Measurements from ENCODE around the gene STK35. TPM values are rescaled to one million over a fixed set of nuclear protein-coding genes. Genes with fewer than 3 reads are reported as not detected.
A peak's percentile ranks its signal among the peaks of the same experiment; 100 is the strongest.

The STK35 gene
- total and polyA plus RNA-seq, 5 experiments from 2014 or later: 4.5 to 18.3 (median 5.9) TPM

DNA sequence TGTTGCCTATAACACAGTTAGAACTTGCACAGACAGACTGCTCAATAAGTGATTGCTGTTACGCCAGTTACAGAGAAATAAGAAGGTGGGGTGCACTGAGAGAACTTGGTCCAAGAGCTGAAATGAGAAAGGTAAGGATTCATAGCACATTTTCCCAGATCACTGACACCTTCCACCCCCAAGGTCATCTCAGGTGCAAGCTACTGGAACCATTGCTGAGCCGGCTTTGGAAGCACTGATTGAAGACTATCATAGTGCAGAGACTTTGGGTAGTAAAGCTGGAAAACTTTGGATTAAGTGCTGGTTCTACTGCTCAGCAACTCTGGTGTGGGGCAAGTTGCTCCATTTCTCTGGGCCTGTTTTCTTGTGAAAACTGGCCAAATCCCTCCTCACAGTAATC, 38.1 kb downstream of the STK35 start:
- Mint-ChIP-seq H3K27me3 (no peaks in the 10 kb centered on the region), H3K36me3 (peaks cover 0 to 30% (median 4%) of the 10 kb centered on the region in 3 donors), H3K4me3 (no peak overlapping the region), H3K27ac (peak overlapping the region in 1 of 10 donors; percentile 59), H3K9me3 (no peaks in the 10 kb centered on the region), H3K4me1 (peaks cover 10 to 34% (median 22%) of the 10 kb centered on the region in 4 donors)
- ATAC-seq (no peak), DNase-seq (no peak)
- POLR2A ChIA-PET: no interaction called here

DNA sequence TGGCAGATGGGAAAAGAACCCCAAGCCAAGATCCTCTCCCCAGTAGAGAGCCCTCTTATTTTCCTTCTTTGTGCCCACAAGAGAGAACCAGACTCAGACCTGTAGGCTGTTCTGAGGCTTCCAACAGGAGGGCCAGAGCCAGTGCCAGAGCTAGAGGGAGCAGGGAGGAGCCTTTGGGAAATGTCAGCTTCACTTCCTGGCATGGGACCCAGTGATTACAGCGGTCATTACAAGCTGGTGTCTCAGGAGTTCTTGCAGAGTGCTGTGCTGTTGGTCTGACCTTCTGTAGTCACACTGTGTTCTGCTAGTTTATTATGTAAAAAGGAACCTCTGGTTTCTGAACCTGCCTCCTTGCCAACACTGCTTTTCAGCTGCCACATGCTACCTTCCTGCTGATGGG, 38.9 kb downstream of the STK35 start:
- DNase-seq: no peak
- POLR2A ChIA-PET: no interaction called here
- Mint-ChIP-seq H3K36me3 (peaks cover 0 to 34% (median 6%) of the 10 kb centered on the region in 3 donors), H3K4me3 (no peak overlapping the region), H3K27me3 (no peaks in the 10 kb centered on the region), H3K27ac (no peak overlapping the region), H3K4me1 (peaks cover 10 to 27% (median 22%) of the 10 kb centered on the region in 4 donors), H3K9me3 (no peaks in the 10 kb centered on the region)
- ATAC-seq: no peak

DNA sequence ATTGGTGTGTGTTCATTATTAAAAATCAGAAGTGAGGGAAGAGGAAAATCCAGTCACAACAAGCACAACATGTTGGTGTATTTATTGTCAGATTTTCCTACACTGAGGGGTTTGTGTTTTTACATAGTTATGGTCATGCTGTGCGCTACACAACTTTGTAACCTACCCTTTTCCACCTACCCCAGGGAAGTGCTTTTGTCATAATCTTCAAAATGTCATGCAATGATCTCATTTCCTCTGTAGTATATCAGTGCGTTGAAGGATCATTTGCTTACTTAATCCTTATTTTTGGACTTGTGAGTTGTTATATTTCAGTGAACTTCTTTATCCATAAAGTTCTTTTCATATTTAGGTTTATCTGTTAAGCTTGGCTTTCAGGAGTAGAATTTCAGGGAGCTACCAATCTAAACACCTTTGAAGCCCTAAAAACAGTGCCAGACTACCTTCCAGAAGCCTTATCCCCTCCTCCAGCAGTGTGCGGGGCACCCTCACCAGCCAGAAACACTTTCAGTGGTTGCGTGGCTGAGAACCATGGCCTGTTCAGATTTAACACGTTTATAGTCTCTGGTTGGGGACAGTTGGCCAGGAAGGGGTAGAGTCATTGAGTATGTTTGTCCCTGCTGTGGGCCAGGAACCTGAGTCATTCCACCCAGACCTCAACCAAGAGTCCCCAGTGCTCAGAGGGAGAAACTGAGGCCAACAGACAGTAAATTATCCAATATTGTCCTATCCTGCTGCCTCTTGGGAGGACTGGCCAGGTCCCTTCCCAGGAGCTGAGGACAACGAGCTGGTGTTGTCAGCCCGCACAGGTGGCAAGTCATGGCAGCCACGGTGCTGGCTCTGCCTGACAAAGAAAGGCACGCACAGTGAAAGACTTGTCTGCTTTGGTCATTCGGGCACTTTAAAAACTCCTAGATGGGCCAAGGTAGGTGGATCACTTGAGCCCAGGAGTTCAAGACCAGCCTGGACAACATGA, 40.3 kb downstream of the STK35 start:
- ATAC-seq: no peak
- DNase-seq: no peak
- Mint-ChIP-seq H3K9me3 (no peaks in the 10 kb centered on the region), H3K4me3 (no peak overlapping the region), H3K4me1 (peaks cover 5 to 20% (median 16%) of the 10 kb centered on the region in 4 donors), H3K27me3 (no peaks in the 10 kb centered on the region), H3K36me3 (peaks cover 0 to 44% (median 13%) of the 10 kb centered on the region in 3 donors), H3K27ac (peak overlapping the region in 1 of 10 donors; percentile 57)
- POLR2A ChIA-PET: interaction anchor here (0.7 kb wide), 1 partner anchor 318 kb away, joined by 3 read pairs; no protein-coding TSS in a partner anchor

DNA sequence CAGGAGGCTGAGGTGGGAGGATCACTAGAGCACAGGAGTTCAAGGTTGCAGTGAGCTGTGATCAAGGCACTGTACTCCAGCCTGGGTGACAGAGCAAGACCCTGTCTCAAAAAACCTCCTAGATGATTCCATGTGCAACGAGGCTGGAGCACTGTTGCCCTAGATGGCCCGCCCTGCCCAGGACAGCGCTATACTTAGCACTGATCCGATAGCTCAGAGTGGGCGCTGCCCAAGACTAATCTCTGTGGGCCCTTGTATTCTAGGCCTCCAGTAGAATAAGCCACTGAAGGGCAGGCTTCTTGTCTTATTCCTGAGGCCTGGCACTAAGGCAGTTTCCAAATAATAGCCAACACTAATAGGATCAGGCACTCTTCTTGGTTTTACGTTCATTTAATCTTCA, 41.0 kb downstream of the STK35 start:
- POLR2A ChIA-PET: interaction anchor here (0.6 kb wide), 1 partner anchor 33 kb away, joined by 3 read pairs; no protein-coding TSS in a partner anchor
- H3K27me3 Mint-ChIP-seq: no peaks in the 10 kb centered on the region
- H3K4me1 Mint-ChIP-seq: peaks cover under 1 to 15% (median 13%) of the 10 kb centered on the region in 4 donors
- no peak overlapping the region for H3K4me3 Mint-ChIP-seq
- no peak for DNase-seq
- no peak for ATAC-seq
- no peaks in the 10 kb centered on the region for H3K9me3 Mint-ChIP-seq
- H3K36me3 Mint-ChIP-seq: peaks cover 0 to 40% (median 13%) of the 10 kb centered on the region in 3 donors
- peak overlapping the region in 1 of 10 donors; percentile 57 for H3K27ac Mint-ChIP-seq

DNA sequence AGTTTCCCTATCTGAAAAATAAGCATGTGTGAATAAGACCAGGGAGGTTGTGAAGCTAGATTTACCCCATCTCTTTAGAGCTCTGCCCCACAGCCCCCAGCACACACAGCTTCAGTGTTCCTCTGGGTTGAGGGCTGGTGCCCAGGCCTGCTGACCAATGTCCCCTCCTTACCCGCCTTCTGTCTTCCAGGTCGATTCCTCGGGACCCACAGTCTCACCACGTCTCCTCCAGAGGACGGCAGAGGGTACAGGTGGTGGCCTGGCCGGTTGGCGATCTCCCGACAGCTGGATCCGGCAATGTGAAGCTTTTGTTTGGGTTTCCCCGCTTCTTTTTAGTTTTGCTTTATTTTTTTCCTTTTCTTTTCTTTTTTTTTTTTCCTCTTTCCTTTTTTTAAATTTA, 42.0 kb downstream of the STK35 start:
- H3K4me1 Mint-ChIP-seq: peaks cover 0 to 15% (median 11%) of the 10 kb centered on the region in 4 donors
- H3K27ac Mint-ChIP-seq: peak overlapping the region in 1 of 10 donors; percentile 66
- no peaks in the 10 kb centered on the region for H3K27me3 Mint-ChIP-seq
- ATAC-seq (no peak), DNase-seq (no peak)
- no peaks in the 10 kb centered on the region for H3K9me3 Mint-ChIP-seq
- peaks cover 0 to 46% (median 14%) of the 10 kb centered on the region in 3 donors for H3K36me3 Mint-ChIP-seq
- POLR2A ChIA-PET: interaction anchor here (0.7 kb wide), 1 partner anchor 35 kb away, joined by 4 read pairs; no protein-coding TSS in a partner anchor
- no peak overlapping the region for H3K4me3 Mint-ChIP-seq

DNA sequence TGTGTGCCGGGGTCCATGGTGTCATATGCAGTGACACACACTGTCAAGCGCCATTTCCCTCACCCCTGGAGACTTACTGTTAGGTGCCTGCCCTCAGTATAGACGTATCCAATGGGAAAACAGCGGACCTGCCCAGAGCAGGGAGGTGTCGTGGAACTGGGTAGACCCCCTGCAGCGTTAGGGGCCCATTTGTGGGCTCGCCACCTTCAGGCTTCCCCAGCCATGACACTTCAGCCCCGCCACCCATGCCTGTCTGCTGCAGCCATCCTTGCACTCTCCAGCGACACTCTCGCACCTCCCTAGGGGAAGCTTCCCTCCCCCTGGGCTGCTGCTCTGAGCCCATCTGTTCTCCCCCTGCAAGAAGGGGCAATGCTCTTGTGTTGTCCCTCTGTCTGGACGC, 43.2 kb downstream of the STK35 start:
- no peak for ATAC-seq
- Mint-ChIP-seq H3K4me3 (no peak overlapping the region), H3K27ac (no peak overlapping the region), H3K27me3 (no peaks in the 10 kb centered on the region), H3K4me1 (peaks cover 0 to 11% (median 2%) of the 10 kb centered on the region in 4 donors), H3K36me3 (peaks cover 0 to 55% (median 14%) of the 10 kb centered on the region in 3 donors), H3K9me3 (no peaks in the 10 kb centered on the region)
- POLR2A ChIA-PET: no interaction called here
- no peak for DNase-seq

DNA sequence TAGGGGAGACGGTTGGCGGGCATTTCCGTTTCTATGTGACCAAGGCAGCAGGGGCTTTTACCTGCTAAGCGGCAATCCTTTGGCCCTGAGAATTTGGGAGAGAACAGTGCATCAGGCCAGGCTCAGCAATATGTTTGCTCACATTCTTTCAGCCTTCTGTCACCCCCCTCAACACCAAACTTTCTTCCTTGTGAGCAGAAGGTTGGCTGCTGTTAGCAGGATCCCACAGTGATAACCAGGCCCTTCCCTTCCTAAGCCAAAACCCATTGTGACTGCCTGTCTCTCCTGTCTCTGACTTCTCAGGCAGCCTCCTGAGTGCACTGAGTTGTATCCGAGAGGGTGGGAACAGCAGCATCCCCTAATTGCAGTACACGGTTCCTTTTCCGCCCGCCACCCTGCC, 43.7 kb downstream of the STK35 start:
- Mint-ChIP-seq H3K9me3 (no peaks in the 10 kb centered on the region), H3K4me1 (peaks cover 0 to 11% (median 0%) of the 10 kb centered on the region in 4 donors), H3K4me3 (no peak overlapping the region), H3K27me3 (no peaks in the 10 kb centered on the region), H3K27ac (peak overlapping the region in 1 of 10 donors; percentile 17), H3K36me3 (peaks cover 0 to 55% (median 14%) of the 10 kb centered on the region in 3 donors)
- DNase-seq (no peak), ATAC-seq (no peak)
- POLR2A ChIA-PET: no interaction called here

DNA sequence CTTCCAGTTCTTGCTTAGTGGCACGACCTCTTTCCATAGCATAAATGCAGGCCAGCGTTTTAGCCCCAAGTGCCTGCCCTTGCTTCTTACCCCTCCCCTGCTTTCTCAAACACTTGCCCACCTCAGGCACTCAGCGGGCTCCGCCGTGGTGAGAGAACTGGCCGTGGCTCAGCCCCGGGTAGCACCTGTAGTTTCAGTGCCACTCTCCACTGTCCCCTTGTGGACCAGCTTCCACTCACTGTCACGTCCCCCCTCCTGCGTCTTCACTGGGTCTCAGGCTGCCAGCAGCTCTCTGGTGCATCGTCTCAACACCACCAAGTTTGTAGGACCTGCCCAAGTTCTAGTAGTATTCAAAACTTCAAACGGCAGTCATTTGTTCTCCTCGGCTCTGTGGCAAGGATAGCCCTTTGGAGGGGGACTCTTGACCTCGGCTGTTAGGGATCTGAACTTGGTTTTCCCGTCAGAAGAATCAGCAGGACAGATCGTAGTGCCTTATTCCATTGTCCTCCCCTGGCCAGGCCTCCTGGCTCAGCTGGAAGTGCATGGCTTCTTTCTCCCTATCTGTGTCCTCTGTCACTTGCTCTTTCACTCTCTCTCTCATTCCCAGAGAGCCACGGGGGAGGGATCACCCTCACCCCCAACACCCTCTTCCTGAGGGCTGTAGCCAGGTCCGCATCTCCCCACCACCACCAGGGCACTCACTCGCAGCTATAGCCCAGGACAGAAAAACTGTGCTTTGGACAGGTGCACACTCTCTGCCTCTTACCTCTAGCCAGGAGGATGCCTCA, 44.6 kb downstream of the STK35 start:
- ATAC-seq (no peak), DNase-seq (no peak)
- H3K4me3 Mint-ChIP-seq: no peak overlapping the region
- H3K4me1 Mint-ChIP-seq: peaks cover 0 to 9% (median 0%) of the 10 kb centered on the region in 4 donors
- H3K36me3 Mint-ChIP-seq: peaks cover 0 to 50% (median 14%) of the 10 kb centered on the region in 3 donors
- no peaks in the 10 kb centered on the region for H3K9me3 Mint-ChIP-seq
- peak overlapping the region in 3 of 10 donors; percentile 59 to 85 (median 69) for H3K27ac Mint-ChIP-seq
- POLR2A ChIA-PET: no interaction called here
- no peaks in the 10 kb centered on the region for H3K27me3 Mint-ChIP-seq

DNA sequence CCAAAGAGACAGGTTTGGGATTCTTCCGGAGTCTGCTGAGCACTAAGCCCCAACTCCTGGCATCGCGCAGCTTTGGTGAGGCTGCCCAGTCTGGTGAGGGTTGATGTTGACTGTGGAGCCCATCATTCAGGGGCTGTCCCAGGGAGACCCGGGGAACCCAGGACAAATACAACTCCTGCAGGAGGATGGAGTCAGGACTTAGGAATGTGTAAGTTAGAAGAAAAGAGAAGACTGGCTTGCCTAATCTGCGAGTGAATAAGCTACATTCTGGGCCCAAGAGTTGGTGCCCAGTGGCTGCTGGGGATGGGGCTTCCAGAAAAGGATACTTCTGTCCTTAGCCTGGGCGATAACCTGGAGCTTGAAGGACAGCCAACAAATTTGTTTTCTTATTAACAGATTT, 47.9 kb downstream of the STK35 start:
- POLR2A ChIA-PET: no interaction called here
- no peak for ATAC-seq
- no peaks in the 10 kb centered on the region for H3K9me3 Mint-ChIP-seq

DNA sequence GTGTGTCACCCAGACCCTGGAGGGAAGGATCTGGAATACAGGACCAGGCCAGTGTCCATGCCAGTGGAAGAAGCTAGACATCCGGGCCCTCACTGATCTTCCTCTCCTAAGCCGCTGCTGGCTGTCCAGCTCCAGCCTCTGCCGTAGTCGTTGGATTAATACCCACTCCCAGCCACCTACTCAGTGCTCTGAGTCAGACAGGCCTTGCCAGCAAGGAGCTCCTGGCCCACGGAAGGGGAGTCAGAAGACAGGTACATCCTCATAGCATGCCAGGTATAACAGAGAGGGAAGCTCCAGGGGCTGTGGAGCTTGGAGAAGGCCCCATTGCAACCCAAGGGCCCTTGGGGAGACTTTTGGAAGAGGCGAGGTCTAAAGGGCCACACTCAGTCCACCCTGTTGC, 49.0 kb downstream of the STK35 start:
- Mint-ChIP-seq H3K27ac (no peak overlapping the region), H3K36me3 (peaks cover 0 to 32% (median 8%) of the 10 kb centered on the region in 3 donors), H3K4me1 (peaks cover 0 to 7% (median 0%) of the 10 kb centered on the region in 4 donors), H3K9me3 (no peaks in the 10 kb centered on the region), H3K27me3 (no peaks in the 10 kb centered on the region), H3K4me3 (no peak overlapping the region)
- DNase-seq: no peak
- ATAC-seq: no peak
- POLR2A ChIA-PET: no interaction called here

More for the DNA sequence above, 47.9 kb downstream of the STK35 start:
- Mint-ChIP-seq H3K27ac (peak overlapping the region in 1 of 10 donors; percentile 25), H3K4me1 (peaks cover 0 to 7% (median 0%) of the 10 kb centered on the region in 4 donors), H3K27me3 (no peaks in the 10 kb centered on the region), H3K4me3 (no peak overlapping the region), H3K36me3 (peaks cover 0 to 39% (median 10%) of the 10 kb centered on the region in 3 donors)
- DNase-seq: no peak

DNA sequence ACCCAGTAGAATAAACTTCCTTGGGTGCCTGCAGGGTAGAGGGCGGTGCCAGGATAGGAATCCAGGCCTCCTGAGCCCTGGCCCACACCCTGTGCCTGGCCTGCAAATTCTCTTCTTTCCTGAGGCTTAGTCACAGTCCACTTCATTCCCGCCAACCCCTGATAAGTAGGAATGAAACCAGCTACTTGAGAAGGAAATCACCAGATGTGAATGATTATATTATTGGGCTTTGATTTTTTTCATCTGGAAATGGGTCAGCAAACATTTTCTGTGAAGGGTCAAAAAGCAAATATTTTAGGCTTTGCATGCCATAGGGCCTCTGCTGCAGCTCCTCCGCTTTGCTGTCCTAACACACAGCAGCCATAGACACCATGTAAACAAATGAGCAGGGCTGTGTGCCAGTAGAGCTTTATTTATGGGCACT, 50.2 kb downstream of the STK35 start:
- no peak for DNase-seq
- Mint-ChIP-seq H3K9me3 (no peaks in the 10 kb centered on the region), H3K4me1 (peaks cover 0 to 2% (median 0%) of the 10 kb centered on the region in 4 donors), H3K36me3 (peaks cover 0 to 21% (median 1%) of the 10 kb centered on the region in 3 donors), H3K27me3 (no peaks in the 10 kb centered on the region), H3K4me3 (no peak overlapping the region), H3K27ac (peak overlapping the region in 1 of 10 donors; percentile 87)
- no peak for ATAC-seq
- POLR2A ChIA-PET: no interaction called here

DNA sequence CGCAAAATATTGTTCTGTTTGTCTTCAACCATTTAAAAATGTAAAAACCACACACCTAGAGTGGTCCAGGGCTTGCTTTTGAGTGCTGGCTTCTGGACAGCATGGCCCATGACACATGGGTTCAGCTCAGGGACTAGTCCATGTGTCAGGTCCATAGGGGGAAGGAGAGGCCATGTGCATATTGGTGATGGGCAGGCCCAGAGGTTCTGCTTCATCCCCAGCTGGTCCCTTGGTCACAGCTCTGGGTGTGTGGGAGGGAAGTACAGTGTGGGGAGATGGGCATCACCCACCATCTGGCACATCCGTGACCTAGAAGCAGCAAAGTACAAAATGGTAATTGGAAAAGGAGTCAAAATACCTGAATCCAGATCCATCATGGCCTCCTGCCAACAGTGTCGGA, 50.7 kb downstream of the STK35 start:
- Mint-ChIP-seq H3K27me3 (no peaks in the 10 kb centered on the region), H3K36me3 (peaks cover 0 to 21% (median 1%) of the 10 kb centered on the region in 3 donors), H3K9me3 (no peaks in the 10 kb centered on the region), H3K4me3 (no peak overlapping the region), H3K27ac (no peak overlapping the region), H3K4me1 (no peaks in the 10 kb centered on the region)
- DNase-seq (no peak), ATAC-seq (no peak)
- POLR2A ChIA-PET: no interaction called here

Data from naive thymus-derived CD8-positive, alpha-beta T cell (primary cell).